OCI-LY3 (cell line): Measurements from ENCODE around the gene MMP14.
"Not testable (repeated sequence)": the region's sequence is repeated elsewhere in the genome, so short reads cannot be mapped to it uniquely, and the experiment has no call there.

Source experiments
- EZH2phosphoT487 ChIP-seq: fragments of 200-600 bp; shearing (Covaris generic); IDR thresholded peaks from 2 replicates; pipeline ENCODE4 v1.6.1; 2018; ENCODE audit warnings: antibody characterized with exemption, mixed run types, low read depth
- TF ChIP-seq, protein P1 (sequence below): fragments of 200-600, 300-600 bp; sonication (generic); IDR thresholded peaks from 2 replicates; pipeline ENCODE4 v1.5.1; 2014; ENCODE audit warnings: antibody characterized with exemption, low read length, low read depth

DNA sequence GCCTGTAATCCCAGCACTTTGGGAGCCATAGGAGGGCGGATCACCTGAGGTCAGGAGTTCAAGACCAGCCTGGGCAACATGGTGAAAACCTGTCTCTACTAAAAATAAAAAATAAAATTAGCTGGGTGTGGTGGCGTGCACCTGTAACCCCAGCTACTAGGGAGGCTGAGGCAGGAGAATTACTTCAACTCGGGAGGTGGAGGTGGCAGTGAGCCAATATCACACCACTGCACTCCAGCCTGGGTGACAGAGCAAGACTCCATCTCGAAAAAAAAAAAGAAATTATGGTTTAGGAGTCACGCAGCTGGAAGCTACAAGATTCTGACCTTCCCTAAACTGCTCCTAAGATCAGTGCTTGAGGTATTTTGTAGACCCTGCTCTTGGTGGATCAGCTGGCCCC is 42.8 kb upstream of the MMP14 start:
- TF ChIP-seq EZH2phosphoT487 = not testable (repeated sequence)
- TF ChIP-seq, protein P1, sequence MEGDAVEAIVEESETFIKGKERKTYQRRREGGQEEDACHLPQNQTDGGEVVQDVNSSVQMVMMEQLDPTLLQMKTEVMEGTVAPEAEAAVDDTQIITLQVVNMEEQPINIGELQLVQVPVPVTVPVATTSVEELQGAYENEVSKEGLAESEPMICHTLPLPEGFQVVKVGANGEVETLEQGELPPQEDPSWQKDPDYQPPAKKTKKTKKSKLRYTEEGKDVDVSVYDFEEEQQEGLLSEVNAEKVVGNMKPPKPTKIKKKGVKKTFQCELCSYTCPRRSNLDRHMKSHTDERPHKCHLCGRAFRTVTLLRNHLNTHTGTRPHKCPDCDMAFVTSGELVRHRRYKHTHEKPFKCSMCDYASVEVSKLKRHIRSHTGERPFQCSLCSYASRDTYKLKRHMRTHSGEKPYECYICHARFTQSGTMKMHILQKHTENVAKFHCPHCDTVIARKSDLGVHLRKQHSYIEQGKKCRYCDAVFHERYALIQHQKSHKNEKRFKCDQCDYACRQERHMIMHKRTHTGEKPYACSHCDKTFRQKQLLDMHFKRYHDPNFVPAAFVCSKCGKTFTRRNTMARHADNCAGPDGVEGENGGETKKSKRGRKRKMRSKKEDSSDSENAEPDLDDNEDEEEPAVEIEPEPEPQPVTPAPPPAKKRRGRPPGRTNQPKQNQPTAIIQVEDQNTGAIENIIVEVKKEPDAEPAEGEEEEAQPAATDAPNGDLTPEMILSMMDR = not testable (repeated sequence)
